H1 (cell line): ENCODE data around the gene PLA2G4A. TPM values are rescaled to one million over a fixed set of nuclear protein-coding genes. Genes with fewer than 3 reads are reported as not detected.

ENCODE experiments used
- CTCF ChIA-PET: fragments of 300-600 bp; sonication (Branson Sonifier 250); formaldehyde crosslinking; loops from one replicate; lab custom pipeline; 2021; ENCODE audit not compliant: partially characterized antibody; lab: Charles Lee
- POLR2A ChIA-PET: fragments of 300-600 bp; sonication (Branson Sonifier 250); formaldehyde crosslinking; loops from one replicate; lab custom pipeline; 2021; ENCODE audit warnings: inconsistent platforms; ENCODE audit not compliant: partially characterized antibody; lab: Charles Lee
- DNase-seq, 2 experiments: peaks; one replicate each; pipeline versions ENCODE4 v3.0.0 to v3.0.0-alpha.2; 2010 to 2022; ENCODE audit warnings: low spot score in 2 of 2, low read depth in 1 of 2, mixed read lengths in 1 of 2
- FAIRE-seq: peaks from 2 replicates; lab custom pipeline; 2011; peaks lifted over from hg19 to GRCh38; lab: Jason Lieb, UNC
- H2AFZ ChIP-seq: 2 replicates; pipeline ENCODE4 v1.8.1; 2012; ENCODE audit warnings: low read length, inconsistent platforms
- H2AK5ac ChIP-seq: 2 replicates; pipeline ENCODE4 v1.6.1; 2013; ENCODE audit warnings: low read depth, low read length
- H2BK120ac ChIP-seq: replicated peaks from 2 replicates; pipeline ENCODE3; 2013; ENCODE audit warnings: low read depth, low read length, inconsistent platforms
- H2BK12ac ChIP-seq: 2 replicates; pipeline ENCODE4 v1.6.1; 2013; ENCODE audit warnings: low read depth, low read length
- H2BK15ac ChIP-seq: 2 replicates; pipeline ENCODE4 v1.6.1; 2013; ENCODE audit warnings: low read length
- H2BK20ac ChIP-seq: 2 replicates; pipeline ENCODE4 v1.6.1; 2013; ENCODE audit warnings: low read length
- H2BK5ac ChIP-seq: 2 replicates; pipeline ENCODE4 v1.6.1; 2013; ENCODE audit warnings: low read depth, low read length
- H3K14ac ChIP-seq: 2 replicates; pipeline ENCODE4 v1.6.1; 2013; ENCODE audit warnings: inconsistent platforms; ENCODE audit not compliant: insufficient read length
- H3K18ac ChIP-seq: 2 replicates; pipeline ENCODE4 v1.6.1; 2013; ENCODE audit warnings: low read length; ENCODE audit errors: extremely low read depth
- H3K23ac ChIP-seq: 2 replicates; pipeline ENCODE4 v1.6.1; 2013; ENCODE audit warnings: inconsistent platforms; ENCODE audit not compliant: insufficient read length
- H3K23me2 ChIP-seq: 2 replicates; pipeline ENCODE4 v1.6.1; 2013; ENCODE audit warnings: low read depth, low read length
- H3K27ac ChIP-seq: 2 replicates; pipeline ENCODE4 v1.6.1; 2011; ENCODE audit warnings: low read depth, low read length, inconsistent platforms
- H3K27me3 ChIP-seq, 4 experiments: replicated peaks in 1 of 4; 1 replicate in 1 of 4; 2 replicates in 3 of 4; pipeline versions ENCODE4 v1.6.1 to v1.8.1; 2011 to 2013; ENCODE audit warnings: low read length in 3 of 4, mild to moderate bottlenecking in 3 of 4, inconsistent platforms in 2 of 4, mixed read lengths in 2 of 4, moderate library complexity in 1 of 4; ENCODE audit not compliant: control insufficient read depth in 3 of 4, insufficient read depth in 3 of 4; ENCODE audit errors: extremely low read depth in 1 of 4
- H3K36me3 ChIP-seq, 4 experiments: 2 replicates each; pipeline versions ENCODE4 v1.6.1 to v1.8.1; 2011 to 2013; ENCODE audit warnings: mild to moderate bottlenecking in 4 of 4, low read length in 3 of 4, moderate library complexity in 2 of 4, control low read depth in 1 of 4, inconsistent platforms in 1 of 4; ENCODE audit not compliant: insufficient read depth in 4 of 4, control insufficient read depth in 2 of 4
- H3K4ac ChIP-seq: replicated peaks from 2 replicates; pipeline ENCODE3; 2013; ENCODE audit warnings: low read length, low read depth, mixed read lengths, inconsistent platforms; ENCODE audit not compliant: insufficient read length
- H3K4me1 ChIP-seq, 4 experiments: replicated peaks in 1 of 4; 1 replicate in 1 of 4; 2 replicates in 3 of 4; pipeline versions ENCODE4 v1.6.1 to v1.8.1; 2011 to 2013; ENCODE audit warnings: low read length in 3 of 4, inconsistent platforms in 2 of 4, mixed read lengths in 1 of 4; ENCODE audit not compliant: insufficient read depth in 4 of 4, control insufficient read depth in 3 of 4
- H3K4me2 ChIP-seq, 2 experiments: 2 replicates each; pipeline versions ENCODE4 v1.6.1 to v1.8.1; 2011 to 2013; ENCODE audit warnings: low read depth in 2 of 2, low read length in 2 of 2, control low read depth in 1 of 2, inconsistent platforms in 1 of 2, mild to moderate bottlenecking in 1 of 2; ENCODE audit not compliant: insufficient read depth in 1 of 2
- H3K4me3 ChIP-seq, 4 experiments: fragments of 200-600, 300-600 bp in 1 of 4; sonication (generic), shearing (Covaris generic), sonication (Bioruptor Twin) in 1 of 4; 2 replicates each; pipeline versions ENCODE4 v1.5.1 to v1.8.1; 2011 to 2016; ENCODE audit warnings: low read length in 4 of 4, low read depth in 3 of 4, control low read depth in 2 of 4, inconsistent platforms in 2 of 4, mild to moderate bottlenecking in 2 of 4, mixed read lengths in 1 of 4, moderate library complexity in 1 of 4; ENCODE audit not compliant: insufficient read depth in 2 of 4; ENCODE audit errors: extremely low read depth in 1 of 4
- H3K56ac ChIP-seq: replicated peaks from 2 replicates; pipeline ENCODE3; 2013; ENCODE audit warnings: low read depth, mild to moderate bottlenecking, mixed read lengths, low read length, inconsistent platforms; ENCODE audit not compliant: insufficient read length
- H3K79me1 ChIP-seq: 2 replicates; pipeline ENCODE4 v1.6.1; 2013; ENCODE audit warnings: low read depth, low read length, control low read depth
- H3K79me2 ChIP-seq, 2 experiments: 2 replicates each; pipeline versions ENCODE4 v1.6.1 to v1.8.1; 2012 to 2013; ENCODE audit warnings: low read length in 2 of 2, mild to moderate bottlenecking in 2 of 2, inconsistent platforms in 1 of 2; ENCODE audit not compliant: insufficient read depth in 2 of 2, control insufficient read depth in 1 of 2
- H3K9ac ChIP-seq, 4 experiments: replicated peaks in 1 of 4; 1 replicate in 1 of 4; 2 replicates in 3 of 4; pipeline versions ENCODE4 v1.6.1 to v1.8.1; 2011 to 2013; ENCODE audit warnings: low read depth in 3 of 4, low read length in 3 of 4, control low read depth in 2 of 4, mild to moderate bottlenecking in 2 of 4, moderate library complexity in 2 of 4, inconsistent platforms in 1 of 4; ENCODE audit errors: extremely low read depth in 1 of 4
- H3K9me3 ChIP-seq, 2 experiments: 2 replicates each; pipeline versions ENCODE4 v1.6.1 to v1.8.1; 2012 to 2013; ENCODE audit warnings: mild to moderate bottlenecking in 2 of 2, moderate library complexity in 2 of 2, control low read depth in 1 of 2, inconsistent platforms in 1 of 2, low read depth in 1 of 2, low read length in 1 of 2, mixed read lengths in 1 of 2; ENCODE audit not compliant: insufficient read depth in 2 of 2
- H4K20me1 ChIP-seq, 2 experiments: replicated peaks in 1 of 2; 2 replicates each; pipeline versions ENCODE3 to v1.8.1; 2011 to 2013; ENCODE audit warnings: inconsistent platforms in 2 of 2, low read length in 2 of 2, mild to moderate bottlenecking in 1 of 2; ENCODE audit not compliant: insufficient read depth in 2 of 2, control insufficient read depth in 1 of 2
- H4K5ac ChIP-seq: 2 replicates; pipeline ENCODE4 v1.6.1; 2013; ENCODE audit warnings: low read length, low read depth, mixed read lengths, inconsistent platforms; ENCODE audit not compliant: insufficient read length
- H4K8ac ChIP-seq: 2 replicates; pipeline ENCODE4 v1.8.0; 2013; ENCODE audit warnings: mild to moderate bottlenecking, moderate library complexity, low read length, inconsistent platforms; ENCODE audit not compliant: insufficient read depth; ENCODE audit errors: extremely low read depth
- H4K91ac ChIP-seq: replicated peaks from 2 replicates; pipeline ENCODE3; 2013; ENCODE audit warnings: low read length, mixed read lengths, inconsistent platforms; ENCODE audit not compliant: insufficient read length
- CBX5 ChIP-seq: fragments of 300-800, 300-1000 bp; sonication (generic); IDR thresholded peaks from 2 replicates; pipeline ENCODE4 v1.7.1; 2016; ENCODE audit warnings: antibody characterized with exemption, low read length, low read depth
- CEBPB ChIP-seq: IDR thresholded peaks from 2 replicates; pipeline ENCODE4 v1.6.1; 2012; ENCODE audit warnings: low read depth, low read length
- CHD1 ChIP-seq: IDR thresholded peaks from 2 replicates; pipeline ENCODE4 v1.6.1; 2012; ENCODE audit warnings: low read depth, low read length, improper control_type of control experiment
- EGR1 ChIP-seq: IDR thresholded peaks from 2 replicates; pipeline ENCODE4 v1.6.1; 2011; ENCODE audit warnings: low read depth, low read length, borderline replicate concordance
- FOSL1 ChIP-seq: IDR thresholded peaks from 2 replicates; pipeline ENCODE4 v1.6.1; 2011; ENCODE audit warnings: mild to moderate bottlenecking, low read depth, low read length, moderate library complexity; ENCODE audit not compliant: insufficient read depth
- GABPA ChIP-seq: IDR thresholded peaks from 2 replicates; pipeline ENCODE4 v1.6.1; 2011; ENCODE audit warnings: mild to moderate bottlenecking, low read length, moderate library complexity, borderline replicate concordance; ENCODE audit not compliant: insufficient read depth
- JUND ChIP-seq: IDR thresholded peaks from 2 replicates; pipeline ENCODE4 v1.6.1; 2011; ENCODE audit warnings: mild to moderate bottlenecking, improper control_type of control experiment, low read length
- KDM1A ChIP-seq: fragments of 200-600, 300-600 bp; sonication (generic); IDR thresholded peaks from 2 replicates; pipeline ENCODE4 v1.7.1; 2016; ENCODE audit warnings: mild to moderate bottlenecking, low read length, borderline replicate concordance
- KDM4A ChIP-seq: IDR thresholded peaks from one replicate; pipeline ENCODE4 v1.7.1; 2012; ENCODE audit warnings: low read depth, mild to moderate bottlenecking, moderate library complexity, low read length, inconsistent platforms; ENCODE audit not compliant: severe bottlenecking
- PHF8 ChIP-seq: fragments of 200-600 bp; sonication (generic); conservative IDR thresholded peaks from 2 replicates; pipeline ENCODE4 v1.7.1; 2012; ENCODE audit warnings: low read depth, mild to moderate bottlenecking, inconsistent platforms, low read length, moderate library complexity
- POLR2A ChIP-seq, 2 experiments: IDR thresholded peaks; 1 replicate in 1 of 2; 2 replicates in 1 of 2; pipeline ENCODE4 v1.6.1; 2011; ENCODE audit warnings: low read depth in 2 of 2, low read length in 2 of 2, mild to moderate bottlenecking in 2 of 2; ENCODE audit errors: control extremely low read depth in 1 of 2
- POU5F1 ChIP-seq: IDR thresholded peaks from 2 replicates; pipeline ENCODE4 v1.6.1; 2011; ENCODE audit warnings: low read depth, mild to moderate bottlenecking, low read length, moderate library complexity
- RXRA ChIP-seq: IDR thresholded peaks from 2 replicates; pipeline ENCODE4 v1.6.1; 2011; ENCODE audit warnings: low read depth, mild to moderate bottlenecking, low read length, moderate library complexity; ENCODE audit not compliant: insufficient read depth
- SAP30 ChIP-seq: fragments of 300-600 bp; sonication (generic); IDR thresholded peaks from 2 replicates; pipeline ENCODE4 v1.7.1; 2012; ENCODE audit warnings: low read length, moderate library complexity, mild to moderate bottlenecking, inconsistent platforms; ENCODE audit not compliant: insufficient read depth, insufficient replicate concordance
- TAF7 ChIP-seq: optimal IDR thresholded peaks from 2 replicates; pipeline ENCODE3; 2011; ENCODE audit warnings: low read depth, mild to moderate bottlenecking, inconsistent platforms, low read length, moderate library complexity, borderline replicate concordance
- polyA plus RNA-seq, 7 experiments: library from polyadenylated mRNA; depleted of rRNA in 3 of 7; stranded (reverse) in 5 of 7; unstranded in 2 of 7; fragments of >200 nt in 5 of 7; fragments of 200-250 nt in 2 of 7; gene quantifications; 1 replicate in 5 of 7; 2 replicates in 1 of 7; 4 replicates in 1 of 7; pipeline versions ENCODE4 v1.2.1 to v1.2.3, GENCODE V29; 2011 to 2013; ENCODE audit warnings: missing spikeins in 2 of 7, mixed read lengths in 2 of 7
- total RNA-seq: library from RNA; stranded (reverse); fragmentation: NEBNext Ultra II Directional; extraction: Animal tissue kit (Norgen Biotek cat#: 25700); gene quantifications from 2 replicates; pipeline ENCODE4 v1.2.1, GENCODE V29; 2021

The PLA2G4A gene
- total and polyA plus RNA-seq, 2 of the 8 experiments (the other 6 are each of a cell fraction or from before 2014, with no cell fraction given): 0.63 to 1.4 TPM

DNA sequence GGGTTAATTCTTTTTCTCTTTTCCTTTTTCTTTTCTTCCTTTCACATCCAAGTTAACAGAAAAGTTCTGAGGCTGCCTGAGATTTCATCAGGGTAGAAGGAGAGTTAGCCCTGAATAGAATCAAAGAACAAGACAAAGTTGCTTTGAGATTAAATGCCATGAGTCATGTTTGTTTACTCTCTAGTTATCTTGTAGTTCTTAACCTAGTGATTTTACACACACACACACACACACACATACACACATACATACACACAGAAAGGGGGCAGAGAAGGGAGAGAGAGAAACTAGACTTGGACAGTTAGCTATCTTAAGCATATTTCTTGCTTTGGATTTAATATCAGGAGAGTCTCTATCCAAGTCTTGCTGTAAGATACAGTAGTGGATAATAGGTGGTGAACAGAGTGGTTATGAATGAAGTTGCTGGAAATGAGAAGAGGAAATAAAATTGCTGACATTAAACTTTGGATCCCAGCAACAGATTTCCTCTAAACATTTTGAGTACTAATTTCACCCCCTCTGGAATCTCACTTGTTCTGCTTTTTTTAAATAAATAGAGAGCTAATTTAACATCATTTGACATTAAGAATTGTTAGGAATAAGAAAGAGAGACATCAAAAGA, 19.9 kb downstream of the PLA2G4A start:
- H2BK120ac ChIP-seq: no peak overlapping the region
- no peak overlapping the region for H3K56ac ChIP-seq
- H3K4me3 ChIP-seq: no peak overlapping the region
- H4K20me1 ChIP-seq: no peaks in the 10 kb centered on the region
- no peak overlapping the region for H4K8ac ChIP-seq
- no peaks in the 10 kb centered on the region for H3K4me1 ChIP-seq
- no peak overlapping the region for H2AFZ ChIP-seq
- H2BK20ac ChIP-seq: no peak overlapping the region
- H3K9ac ChIP-seq: no peak overlapping the region
- H3K18ac ChIP-seq: no peak overlapping the region
- ChIA-PET CTCF (interaction anchor here (0.6 to 1.3 kb wide), 3 partner anchors 13 to 367 kb away, joined by 3 to 4 read pairs (median 3); no protein-coding TSS in a partner anchor), POLR2A (no interaction called here)
- H3K36me3 ChIP-seq: no peaks in the 10 kb centered on the region
- no peaks in the 10 kb centered on the region; the same call in 1 of the 2 replicates for H3K23me2 ChIP-seq
- H3K79me1 ChIP-seq: no peaks in the 10 kb centered on the region
- H3K27me3 ChIP-seq: no peaks in the 10 kb centered on the region
- no peak overlapping the region for H4K91ac ChIP-seq
- H4K5ac ChIP-seq: no peak overlapping the region
- H3K27ac ChIP-seq: no peak overlapping the region
- no peak overlapping the region for H2BK5ac ChIP-seq
- H3K79me2 ChIP-seq: no peaks in the 10 kb centered on the region
- no peak overlapping the region for H2BK15ac ChIP-seq
- no peak overlapping the region for H2BK12ac ChIP-seq
- H3K23ac ChIP-seq: no peak overlapping the region
- H2AK5ac ChIP-seq: no peak overlapping the region
- H3K14ac ChIP-seq: no peak overlapping the region
- no peak overlapping the region for H3K4ac ChIP-seq
- H3K4me2 ChIP-seq: no peak overlapping the region
- FAIRE-seq (no peak), DNase-seq (no peak)
- no peaks in the 10 kb centered on the region for H3K9me3 ChIP-seq
- TF ChIP-seq POU5F1 (no peak), TAF7 (no peak), CBX5 (no peak), RXRA (no peak), CHD1 (no peak), KDM1A (no peak), PHF8 (no peak), POLR2A (IDR thresholded peaks at IDR 0.05; ENCODE audit: control extremely low read depth in 1 of 2, low read depth in 2 of 2, low read length in 2 of 2) (no peak), SAP30 (no peak), CEBPB (no peak), GABPA (no peak), KDM4A (no peak), FOSL1 (no peak), JUND (no peak), EGR1 (no peak)
